ENCODE results near the gene ASTN2.

GRCh38 chr9:116520218-116520617 is 894.6 kb downstream of the ASTN2 start:
- TF ChIP-seq EZH2phosphoT487 (IDR thresholded peaks at IDR 0.05; ENCODE audit: insufficient read depth, low read depth) (no peak), EZH2 (IDR thresholded peaks at IDR 0.05; ENCODE audit: insufficient read depth, poor library complexity, severe bottlenecking) (no peak)

Measured in GM23248 (cell line).